ENCODE results near the gene ZSWIM6. TPM values are rescaled to one million over a fixed set of nuclear protein-coding genes. Genes with fewer than 3 reads are reported as not detected.

ZSWIM6 gene
- total and polyA plus RNA-seq, 4 experiments from 2014 or later: 0.23 to 11.3 (median 5.5) TPM

- no peak overlapping the region for H3K27ac Mint-ChIP-seq
- ChIA-PET CTCF (ENCODE audit: partially characterized antibody) (no interaction called here), POLR2A (ENCODE audit: partially characterized antibody) (no interaction called here)
- Histone ChIP-seq H3K4me1 (ENCODE audit: insufficient read depth, low read length) (no peaks in the 10 kb centered on the region), H3K27me3 (ENCODE audit: insufficient read depth, low read length) (no peaks in the 10 kb centered on the region), H3K27ac (ENCODE audit: low read depth, low read length) (no peak overlapping the region), H3K9me3 (ENCODE audit: control insufficient read depth in 1 of 2, low read length in 2 of 2) (no peaks in the 10 kb centered on the region), H3K36me3 (ENCODE audit: insufficient read depth, low read length) (no peaks in the 10 kb centered on the region), H3K4me3 (ENCODE audit: low read length in 2 of 2) (no peak overlapping the region)
- no peak overlapping the region for H3K4me3 Mint-ChIP-seq
- intact Hi-C loops (cut with micrococcal nuclease): no loop called here
- peaks cover 0 to 3% of the 10 kb centered on the region in 2 donors for H3K36me3 Mint-ChIP-seq
- H3K9me3 Mint-ChIP-seq: peaks cover 0 to 2% (median 0%) of the 10 kb centered on the region in 8 donors
- no peak for DNase-seq
- peaks cover 0 to 1% of the 10 kb centered on the region in 2 donors for H3K27me3 Mint-ChIP-seq
- peaks cover 8 to 16% (median 12%) of the 10 kb centered on the region in 4 donors for H3K4me1 Mint-ChIP-seq
These were observed 128.4 kb downstream of the ZSWIM6 start for GRCh38 chr5:61460471-61460870.

DNA sequence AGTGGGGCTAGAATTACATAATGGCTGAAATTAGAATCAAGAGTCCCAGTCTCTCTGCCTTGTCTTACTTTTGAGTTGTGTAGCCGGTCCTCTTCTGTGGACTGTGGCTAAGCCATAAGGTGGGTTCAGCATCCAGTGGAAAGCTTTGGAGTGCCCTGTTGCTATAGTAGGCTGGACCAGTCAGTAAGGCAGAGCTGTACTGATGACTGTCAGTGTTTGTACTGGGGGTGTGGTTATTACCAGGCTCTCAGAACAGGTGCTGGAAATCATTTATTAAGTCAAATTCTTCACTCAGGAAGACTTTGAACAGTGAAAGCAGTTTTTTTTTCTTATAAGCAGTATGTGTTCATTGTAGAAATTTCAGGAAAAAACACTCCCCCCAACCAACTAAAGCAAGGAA is 129.4 kb downstream of the ZSWIM6 start:
- Mint-ChIP-seq H3K27me3 (peaks cover 0 to 1% of the 10 kb centered on the region in 2 donors), H3K4me3 (no peak overlapping the region), H3K27ac (no peak overlapping the region), H3K9me3 (peaks cover 0 to 2% (median 0%) of the 10 kb centered on the region in 8 donors), H3K36me3 (peaks cover 0 to 3% of the 10 kb centered on the region in 2 donors), H3K4me1 (peaks cover 9 to 13% (median 12%) of the 10 kb centered on the region in 4 donors)
- Histone ChIP-seq H3K27ac (ENCODE audit: low read depth, low read length) (no peak overlapping the region), H3K9me3 (ENCODE audit: control insufficient read depth in 1 of 2, low read length in 2 of 2) (no peaks in the 10 kb centered on the region), H3K27me3 (ENCODE audit: insufficient read depth, low read length) (no peaks in the 10 kb centered on the region), H3K36me3 (ENCODE audit: insufficient read depth, low read length) (no peaks in the 10 kb centered on the region), H3K4me3 (ENCODE audit: low read length in 2 of 2) (no peak overlapping the region), H3K4me1 (ENCODE audit: insufficient read depth, low read length) (no peaks in the 10 kb centered on the region)
- intact Hi-C loops (cut with micrococcal nuclease): no loop called here
- CTCF ChIA-PET (ENCODE audit: partially characterized antibody): no interaction called here
- POLR2A ChIA-PET (ENCODE audit: partially characterized antibody): no interaction called here
- no peak for DNase-seq

DNA sequence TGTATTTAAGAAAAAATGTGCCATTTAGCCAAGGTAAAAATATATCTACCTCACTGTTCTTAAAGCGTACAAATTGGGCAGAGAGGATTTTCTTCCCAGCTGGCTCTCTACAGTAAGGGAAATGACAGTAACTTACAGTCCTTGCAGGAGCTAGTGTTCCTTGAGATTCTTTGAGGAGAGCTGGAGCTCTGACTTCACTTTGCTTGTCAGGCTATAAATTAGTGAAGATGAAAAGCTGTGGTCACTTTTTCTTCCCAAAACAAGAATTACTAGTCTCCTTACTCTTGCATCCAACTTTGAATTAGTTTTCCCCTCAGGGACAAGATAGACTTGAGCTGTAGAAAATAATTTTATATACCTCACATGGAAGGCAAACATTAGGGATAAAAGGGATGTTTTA is 129.9 kb downstream of the ZSWIM6 start:
- Mint-ChIP-seq H3K27me3 (no peaks in the 10 kb centered on the region), H3K4me1 (peaks cover 8 to 13% (median 11%) of the 10 kb centered on the region in 4 donors), H3K4me3 (no peak overlapping the region), H3K36me3 (peaks cover 0 to 3% of the 10 kb centered on the region in 2 donors), H3K27ac (no peak overlapping the region), H3K9me3 (peaks cover 0 to 2% (median 0%) of the 10 kb centered on the region in 8 donors)
- H3K9me3 ChIP-seq (ENCODE audit: control insufficient read depth in 1 of 2, low read length in 2 of 2): no peaks in the 10 kb centered on the region
- H3K36me3 ChIP-seq (ENCODE audit: insufficient read depth, low read length): no peaks in the 10 kb centered on the region
- H3K4me1 ChIP-seq (ENCODE audit: insufficient read depth, low read length): no peaks in the 10 kb centered on the region
- no peak overlapping the region for H3K27ac ChIP-seq (ENCODE audit: low read depth, low read length)
- CTCF ChIA-PET (ENCODE audit: partially characterized antibody): no interaction called here
- POLR2A ChIA-PET (ENCODE audit: partially characterized antibody): no interaction called here
- DNase-seq: no peak
- H3K27me3 ChIP-seq (ENCODE audit: insufficient read depth, low read length): no peaks in the 10 kb centered on the region
- H3K4me3 ChIP-seq (ENCODE audit: low read length in 2 of 2): no peak overlapping the region
- intact Hi-C loops (cut with micrococcal nuclease): no loop called here

GRCh38 chr5:61463596-61463995 is 131.5 kb downstream of the ZSWIM6 start:
- H3K27ac Mint-ChIP-seq: no peak overlapping the region
- CTCF ChIA-PET (ENCODE audit: partially characterized antibody): interaction anchor here (0.7 to 1.7 kb wide), 2 partner anchors 13 to 39 kb away, joined by 3 read pairs; no protein-coding TSS in a partner anchor

DNA sequence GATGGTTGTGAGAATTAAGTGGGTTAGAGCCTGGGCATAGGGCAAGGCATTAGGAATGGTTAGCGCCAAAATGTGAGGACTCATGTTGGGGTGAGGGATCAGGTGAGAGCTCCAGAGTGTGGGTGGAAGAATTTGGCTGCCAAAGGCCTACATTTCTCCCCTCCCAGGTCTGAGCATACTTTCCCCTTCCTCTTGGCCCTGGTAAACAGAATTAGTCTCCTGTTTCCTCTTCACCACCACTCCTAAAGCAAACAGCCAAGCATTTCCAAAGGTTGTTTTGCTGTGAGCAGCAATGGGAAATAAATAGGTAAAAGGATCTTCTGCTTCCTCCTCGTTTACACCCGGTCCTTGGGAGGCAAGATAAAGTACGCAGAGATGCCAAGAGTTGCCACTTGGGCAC is 132.5 kb downstream of the ZSWIM6 start:
- no peak for DNase-seq
- H3K27me3 ChIP-seq (ENCODE audit: insufficient read depth, low read length): no peaks in the 10 kb centered on the region
- H3K4me3 ChIP-seq (ENCODE audit: low read length in 2 of 2): no peak overlapping the region
- H3K36me3 Mint-ChIP-seq: no peaks in the 10 kb centered on the region
- no peak overlapping the region for H3K27ac Mint-ChIP-seq
- H3K4me1 ChIP-seq (ENCODE audit: insufficient read depth, low read length): no peaks in the 10 kb centered on the region
- POLR2A ChIA-PET (ENCODE audit: partially characterized antibody): no interaction called here
- no peaks in the 10 kb centered on the region for H3K9me3 ChIP-seq (ENCODE audit: control insufficient read depth in 1 of 2, low read length in 2 of 2)
- H3K9me3 Mint-ChIP-seq: peaks cover 0 to 2% (median 0%) of the 10 kb centered on the region in 8 donors
- no peak overlapping the region for H3K27ac ChIP-seq (ENCODE audit: low read depth, low read length)
- no peaks in the 10 kb centered on the region for H3K36me3 ChIP-seq (ENCODE audit: insufficient read depth, low read length)
- no peaks in the 10 kb centered on the region for H3K27me3 Mint-ChIP-seq
- H3K4me3 Mint-ChIP-seq: no peak overlapping the region
- peaks cover 8 to 11% (median 10%) of the 10 kb centered on the region in 4 donors for H3K4me1 Mint-ChIP-seq
- CTCF ChIA-PET (ENCODE audit: partially characterized antibody): interaction anchor here (0.7 kb wide), 1 partner anchor 504 kb away, joined by 3 read pairs; no protein-coding TSS in a partner anchor
- intact Hi-C loops (cut with micrococcal nuclease): no loop called here

More at GRCh38 chr5:61463596-61463995, 131.5 kb downstream of the ZSWIM6 start:
- Histone ChIP-seq H3K36me3 (ENCODE audit: insufficient read depth, low read length) (no peaks in the 10 kb centered on the region), H3K27me3 (ENCODE audit: insufficient read depth, low read length) (no peaks in the 10 kb centered on the region), H3K27ac (ENCODE audit: low read depth, low read length) (no peak overlapping the region), H3K9me3 (ENCODE audit: control insufficient read depth in 1 of 2, low read length in 2 of 2) (no peaks in the 10 kb centered on the region), H3K4me3 (ENCODE audit: low read length in 2 of 2) (no peak overlapping the region), H3K4me1 (ENCODE audit: insufficient read depth, low read length) (no peaks in the 10 kb centered on the region)
- DNase-seq: no peak
- Mint-ChIP-seq H3K9me3 (peaks cover 0 to 2% (median 0%) of the 10 kb centered on the region in 8 donors), H3K4me1 (peaks cover 8 to 13% (median 11%) of the 10 kb centered on the region in 4 donors), H3K36me3 (peaks cover 0 to 3% of the 10 kb centered on the region in 2 donors), H3K4me3 (no peak overlapping the region), H3K27me3 (no peaks in the 10 kb centered on the region)
- POLR2A ChIA-PET (ENCODE audit: partially characterized antibody): no interaction called here
- intact Hi-C loops (cut with micrococcal nuclease): no loop called here

GRCh38 chr5:61465066-61465465 is 133.0 kb downstream of the ZSWIM6 start:
- peaks cover 10 to 15% (median 11%) of the 10 kb centered on the region in 4 donors for H3K4me1 Mint-ChIP-seq
- no peak overlapping the region for H3K4me3 ChIP-seq (ENCODE audit: low read length in 2 of 2)
- DNase-seq: no peak
- no peaks in the 10 kb centered on the region for H3K9me3 ChIP-seq (ENCODE audit: control insufficient read depth in 1 of 2, low read length in 2 of 2)
- H3K4me1 ChIP-seq (ENCODE audit: insufficient read depth, low read length): no peaks in the 10 kb centered on the region
- ChIA-PET POLR2A (ENCODE audit: partially characterized antibody) (no interaction called here), CTCF (ENCODE audit: partially characterized antibody) (interaction anchor here (0.7 kb wide), 1 partner anchor 505 kb away, joined by 3 read pairs; no protein-coding TSS in a partner anchor)
- no peak overlapping the region for H3K4me3 Mint-ChIP-seq
- H3K27me3 ChIP-seq (ENCODE audit: insufficient read depth, low read length): no peaks in the 10 kb centered on the region
- peak overlapping the region in 1 of 7 donors; percentile 6 for H3K27ac Mint-ChIP-seq
- no peaks in the 10 kb centered on the region for H3K36me3 ChIP-seq (ENCODE audit: insufficient read depth, low read length)
- H3K9me3 Mint-ChIP-seq: peaks cover 0 to 2% (median 0%) of the 10 kb centered on the region in 8 donors
- intact Hi-C loops (cut with micrococcal nuclease): no loop called here
- no peak overlapping the region for H3K27ac ChIP-seq (ENCODE audit: low read depth, low read length)
- H3K36me3 Mint-ChIP-seq: no peaks in the 10 kb centered on the region
- H3K27me3 Mint-ChIP-seq: no peaks in the 10 kb centered on the region

- H3K4me3 ChIP-seq (ENCODE audit: low read length in 2 of 2): no peak overlapping the region
- Mint-ChIP-seq H3K27me3 (no peaks in the 10 kb centered on the region), H3K9me3 (peaks cover 0 to 2% (median 0%) of the 10 kb centered on the region in 8 donors), H3K36me3 (no peaks in the 10 kb centered on the region), H3K4me1 (peaks cover 11 to 17% (median 12%) of the 10 kb centered on the region in 4 donors), H3K4me3 (no peak overlapping the region), H3K27ac (no peak overlapping the region)
- no peak overlapping the region for H3K27ac ChIP-seq (ENCODE audit: low read depth, low read length)
- intact Hi-C loops (cut with micrococcal nuclease): no loop called here
- no peak for DNase-seq
- H3K27me3 ChIP-seq (ENCODE audit: insufficient read depth, low read length): no peaks in the 10 kb centered on the region
- no peaks in the 10 kb centered on the region for H3K36me3 ChIP-seq (ENCODE audit: insufficient read depth, low read length)
- H3K9me3 ChIP-seq (ENCODE audit: control insufficient read depth in 1 of 2, low read length in 2 of 2): no peaks in the 10 kb centered on the region
- ChIA-PET CTCF (ENCODE audit: partially characterized antibody) (no interaction called here), POLR2A (ENCODE audit: partially characterized antibody) (no interaction called here)
- H3K4me1 ChIP-seq (ENCODE audit: insufficient read depth, low read length): no peaks in the 10 kb centered on the region
These were observed 133.4 kb downstream of the ZSWIM6 start for GRCh38 chr5:61465496-61465895.

Data from CD4-positive, alpha-beta memory T cell (primary cell).